Measurements from ENCODE around the gene SIL1.

- no peak for TF ChIP-seq CTCF (conservative IDR thresholded peaks at IDR 0.05; ENCODE audit: low read depth, low read length)
- no peak for TF ChIP-seq EZH2 (IDR thresholded peaks at IDR 0.05; ENCODE audit: borderline replicate concordance, low read depth, low read length, poor library complexity, severe bottlenecking)
Measured at GRCh38 chr5:139075066-139076050, 122.8 kb downstream of the SIL1 start.
